Activated T-cell treated with anti-CD3 and anti-CD28 coated beads for 24 hours (primary cell): ENCODE results near the gene AMFR.

Experiments
- DNase-seq: peaks from one replicate; pipeline ENCODE4 v3.0.0-alpha.2; 2020; ENCODE audit warnings: low read depth

AMFR gene

GRCh38 chr16:56362706-56363105, 62.6 kb downstream of the AMFR start:
- DNase-seq, result no peak

- no peak for DNase-seq
Measured at GRCh38 chr16:56362057-56362655, 63.2 kb downstream of the AMFR start.

- DNase-seq, result no peak
Measured at GRCh38 chr16:56360117-56361008, 65.0 kb downstream of the AMFR start.

- DNase-seq, result no peak
Measured at GRCh38 chr16:56357765-56358322, 67.5 kb downstream of the AMFR start.

- no peak for DNase-seq
Measured at GRCh38 chr16:56357241-56357764, 68.0 kb downstream of the AMFR start.

GRCh38 chr16:56356276-56357240, 68.8 kb downstream of the AMFR start:
- DNase-seq, result peak; percentile 17

- DNase-seq, result no peak
Measured at GRCh38 chr16:56355786-56356275, 69.5 kb downstream of the AMFR start.

GRCh38 chr16:56355221-56355620, 70.1 kb downstream of the AMFR start:
- DNase-seq, result no peak

- no peak for DNase-seq
Measured at GRCh38 chr16:56354746-56355145, 70.6 kb downstream of the AMFR start.

GRCh38 chr16:56354016-56354415, 71.3 kb downstream of the AMFR start:
- DNase-seq, result no peak

GRCh38 chr16:56353054-56353921, 72.1 kb downstream of the AMFR start:
- DNase-seq, result no peak

GRCh38 chr16:56352351-56353053, 72.8 kb downstream of the AMFR start:
- DNase-seq, result no peak

GRCh38 chr16:56351481-56351880, 73.9 kb downstream of the AMFR start:
- DNase-seq, result no peak

GRCh38 chr16:56350491-56351405, 74.6 kb downstream of the AMFR start:
- DNase-seq, result no peak

- no peak for DNase-seq
Measured at GRCh38 chr16:56349711-56350161, 75.6 kb downstream of the AMFR start.

GRCh38 chr16:56349086-56349415, 76.3 kb downstream of the AMFR start:
- DNase-seq, result no peak

- DNase-seq, result no peak
Measured at GRCh38 chr16:56348168-56349085, 76.9 kb downstream of the AMFR start.

GRCh38 chr16:56347670-56348069, 77.7 kb downstream of the AMFR start:
- no peak for DNase-seq
